Measurements from ENCODE around the gene TMEM238L.

The TMEM238L gene

GRCh38 chr17:10773391-10773790, 30.5 kb downstream of the TMEM238L start:
- no peak for DNase-seq (ENCODE audit: low read depth)

- DNase-seq (ENCODE audit: low read depth): peak; percentile 20
Measured at GRCh38 chr17:10772425-10773380, 31.2 kb downstream of the TMEM238L start.

- no peak for DNase-seq (ENCODE audit: low read depth)
Measured at GRCh38 chr17:10771148-10771547, 32.8 kb downstream of the TMEM238L start.

GRCh38 chr17:10769840-10770239, 34.1 kb downstream of the TMEM238L start:
- no peak for DNase-seq (ENCODE audit: low read depth)

- DNase-seq (ENCODE audit: low read depth): no peak
Measured at GRCh38 chr17:10768750-10769251, 35.1 kb downstream of the TMEM238L start.

- DNase-seq (ENCODE audit: low read depth): no peak
Measured at GRCh38 chr17:10767232-10767631, 36.7 kb downstream of the TMEM238L start.

GRCh38 chr17:10762037-10762436, 41.9 kb downstream of the TMEM238L start:
- no peak for DNase-seq (ENCODE audit: low read depth)

GRCh38 chr17:10761281-10761680, 42.6 kb downstream of the TMEM238L start:
- DNase-seq (ENCODE audit: low read depth): no peak

GRCh38 chr17:10758062-10758461, 45.8 kb downstream of the TMEM238L start:
- DNase-seq (ENCODE audit: low read depth): no peak

GRCh38 chr17:10757647-10758046, 46.3 kb downstream of the TMEM238L start:
- no peak for DNase-seq (ENCODE audit: low read depth)

- DNase-seq (ENCODE audit: low read depth): no peak
Measured at GRCh38 chr17:10757067-10757466, 46.8 kb downstream of the TMEM238L start.

- DNase-seq (ENCODE audit: low read depth): no peak
Measured at GRCh38 chr17:10756619-10757018, 47.3 kb downstream of the TMEM238L start.

- no peak for DNase-seq (ENCODE audit: low read depth)
Measured at GRCh38 chr17:10756185-10756584, 47.7 kb downstream of the TMEM238L start.

- DNase-seq (ENCODE audit: low read depth): no peak
Measured at GRCh38 chr17:10755592-10756127, 48.2 kb downstream of the TMEM238L start.

- DNase-seq (ENCODE audit: low read depth): peak; percentile 5
Measured at GRCh38 chr17:10754861-10755591, 48.9 kb downstream of the TMEM238L start.

GRCh38 chr17:10754109-10754508, 49.8 kb downstream of the TMEM238L start:
- DNase-seq (ENCODE audit: low read depth): peak; percentile 45

GRCh38 chr17:10752696-10753095, 51.2 kb downstream of the TMEM238L start:
- DNase-seq (ENCODE audit: low read depth): no peak

- no peak for DNase-seq (ENCODE audit: low read depth)
Measured at GRCh38 chr17:10751563-10751962, 52.3 kb downstream of the TMEM238L start.

GRCh38 chr17:10750210-10750609, 53.7 kb downstream of the TMEM238L start:
- no peak for DNase-seq (ENCODE audit: low read depth)

- DNase-seq (ENCODE audit: low read depth): no peak
Measured at GRCh38 chr17:10748531-10749181, 55.2 kb downstream of the TMEM238L start.

- no peak for DNase-seq (ENCODE audit: low read depth)
Measured at GRCh38 chr17:10745231-10745630, 58.7 kb downstream of the TMEM238L start.
